ENCODE results near the gene IQCC.
"Not testable (repeated sequence)": the region's sequence is repeated elsewhere in the genome, so short reads cannot be mapped to it uniquely, and the experiment has no call there.

IQCC gene

GRCh38 chr1:32205401-32206370, at the start of gene IQCC:
TSS of gene IQCC (plus strand) at chr1:32205671. CDS start at chr1:32205682, 11 bp downstream.
- Histone ChIP-seq H3K79me2 (ENCODE audit: low read length) (peaks cover 23% of the 10 kb centered on the region), H4K20me1 (ENCODE audit: insufficient read depth, low read length) (no peaks in the 10 kb centered on the region), H3K9me3 (ENCODE audit: insufficient read depth, low read length) (no peaks in the 10 kb centered on the region), H3K4me3 (ENCODE audit: low read length) (peak within 1 kb of the TSS; percentile 76), H3K9ac (ENCODE audit: low read length) (peak within 1 kb of the TSS; percentile 55; the same call in 1 of the 2 replicates), H3K36me3 (replicated peaks; ENCODE audit: low read depth, low read length) (peaks cover 26% of the 10 kb centered on the region), H3K4me1 (ENCODE audit: low read length) (peaks cover 40% of the 10 kb centered on the region), H3K4me2 (ENCODE audit: low read length) (peak within 1 kb of the TSS; percentile 66), H3K27me3 (ENCODE audit: low read depth, low read length) (no peaks in the 10 kb centered on the region), H3K27ac (ENCODE audit: low read length) (no peak within 1 kb of the TSS), H2AFZ (ENCODE audit: low read depth, low read length) (no peak within 1 kb of the TSS)
- TF ChIP-seq CTCF (IDR thresholded peaks at IDR 0.05; ENCODE audit: low read depth, low read length) (no peak), EZH2phosphoT487 (IDR thresholded peaks at IDR 0.05; ENCODE audit: low read depth) (no peak)

GRCh38 chr1:32159189-32159588, 46.3 kb upstream of the IQCC start:
- Histone ChIP-seq H3K9me3 (ENCODE audit: insufficient read depth, low read length) (no peaks in the 10 kb centered on the region), H3K36me3 (replicated peaks; ENCODE audit: low read depth, low read length) (peaks cover 45% of the 10 kb centered on the region), H3K27ac (ENCODE audit: low read length) (no peak overlapping the region), H3K4me3 (ENCODE audit: low read length) (no peak overlapping the region), H2AFZ (ENCODE audit: low read depth, low read length) (no peak overlapping the region), H4K20me1 (ENCODE audit: insufficient read depth, low read length) (no peaks in the 10 kb centered on the region), H3K79me2 (ENCODE audit: low read length) (no peaks in the 10 kb centered on the region), H3K4me2 (ENCODE audit: low read length) (peak overlapping the region; percentile 12; the same call in 1 of the 2 replicates), H3K27me3 (ENCODE audit: low read depth, low read length) (no peaks in the 10 kb centered on the region), H3K9ac (ENCODE audit: low read length) (no peak overlapping the region), H3K4me1 (ENCODE audit: low read length) (peaks cover 25% of the 10 kb centered on the region)
- no peak for TF ChIP-seq CTCF (IDR thresholded peaks at IDR 0.05; ENCODE audit: low read depth, low read length)
- TF ChIP-seq EZH2phosphoT487 (IDR thresholded peaks at IDR 0.05; ENCODE audit: low read depth): no peak

- TF ChIP-seq EZH2phosphoT487 (IDR thresholded peaks at IDR 0.05; ENCODE audit: low read depth) (no peak), CTCF (IDR thresholded peaks at IDR 0.05; ENCODE audit: low read depth, low read length) (no peak)
- Histone ChIP-seq H3K36me3 (replicated peaks; ENCODE audit: low read depth, low read length) (peaks cover 45% of the 10 kb centered on the region), H3K27me3 (ENCODE audit: low read depth, low read length) (no peaks in the 10 kb centered on the region), H3K79me2 (ENCODE audit: low read length) (no peaks in the 10 kb centered on the region; the same call in 1 of the 2 replicates), H3K9ac (ENCODE audit: low read length) (no peak overlapping the region), H3K4me2 (ENCODE audit: low read length) (no peak overlapping the region), H3K9me3 (ENCODE audit: insufficient read depth, low read length) (no peaks in the 10 kb centered on the region), H4K20me1 (ENCODE audit: insufficient read depth, low read length) (no peaks in the 10 kb centered on the region), H3K4me3 (ENCODE audit: low read length) (no peak overlapping the region), H3K27ac (ENCODE audit: low read length) (no peak overlapping the region), H3K4me1 (ENCODE audit: low read length) (peaks cover 47% of the 10 kb centered on the region), H2AFZ (ENCODE audit: low read depth, low read length) (no peak overlapping the region)
Measured at GRCh38 chr1:32163405-32163804, 42.1 kb upstream of the IQCC start.

GRCh38 chr1:32165633-32166032, 39.8 kb upstream of the IQCC start:
- not testable (repeated sequence) for H3K9ac ChIP-seq (ENCODE audit: low read length); H3K27me3 ChIP-seq (ENCODE audit: low read depth, low read length); H2AFZ ChIP-seq (ENCODE audit: low read depth, low read length); H3K79me2 ChIP-seq (ENCODE audit: low read length); H3K27ac ChIP-seq (ENCODE audit: low read length); H3K4me2 ChIP-seq (ENCODE audit: low read length); H3K9me3 ChIP-seq (ENCODE audit: insufficient read depth, low read length); H4K20me1 ChIP-seq (ENCODE audit: insufficient read depth, low read length); H3K4me3 ChIP-seq (ENCODE audit: low read length)
- Histone ChIP-seq H3K36me3 (replicated peaks; ENCODE audit: low read depth, low read length) (peaks cover 42% of the 10 kb centered on the region), H3K4me1 (ENCODE audit: low read length) (peaks cover 43% of the 10 kb centered on the region)
